ENCODE data around the gene RPL6. TPM values are rescaled to one million over a fixed set of nuclear protein-coding genes. Genes with fewer than 3 reads are reported as not detected.

RPL6 gene
- total and polyA plus RNA-seq, 3 donors from 2014 or later: 343 to 600 (median 498) TPM

DNA sequence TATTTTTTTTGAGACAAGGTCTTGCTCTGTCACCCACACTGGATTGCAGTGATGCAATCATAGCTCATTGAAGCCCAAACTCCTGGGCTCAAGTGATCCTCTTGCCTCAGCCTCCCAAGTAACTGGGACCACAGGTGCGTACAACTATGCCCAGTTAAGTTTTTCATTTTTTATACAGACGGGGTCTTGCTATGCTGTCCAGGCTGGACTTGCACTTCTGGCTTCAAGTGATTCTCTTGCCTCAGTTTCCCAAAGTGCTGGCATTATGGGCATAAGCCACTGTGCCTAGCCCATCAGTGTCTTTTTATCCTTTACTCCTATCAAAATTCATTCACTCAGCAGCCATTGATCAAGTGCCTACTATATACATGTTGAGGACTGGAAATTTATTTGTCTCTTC, 18.4 kb upstream of the RPL6 start:
- Histone ChIP-seq H3K9me3 (no peaks in the 10 kb centered on the region), H3K27ac (no peak overlapping the region), H3K36me3 (ENCODE audit: low read depth, missing control alignments) (no peaks in the 10 kb centered on the region), H3K4me3 (no peak overlapping the region), H3K27me3 (no peaks in the 10 kb centered on the region), H3K4me1 (peaks cover 10% of the 10 kb centered on the region)
- WGBS, 2 donors: 97% methylated on average over 2 of the region's 2 CpGs
- intact Hi-C loops (cut with DNase I; ENCODE audit: low total_unique reads): no loop called here
- TF ChIP-seq, protein P1, sequence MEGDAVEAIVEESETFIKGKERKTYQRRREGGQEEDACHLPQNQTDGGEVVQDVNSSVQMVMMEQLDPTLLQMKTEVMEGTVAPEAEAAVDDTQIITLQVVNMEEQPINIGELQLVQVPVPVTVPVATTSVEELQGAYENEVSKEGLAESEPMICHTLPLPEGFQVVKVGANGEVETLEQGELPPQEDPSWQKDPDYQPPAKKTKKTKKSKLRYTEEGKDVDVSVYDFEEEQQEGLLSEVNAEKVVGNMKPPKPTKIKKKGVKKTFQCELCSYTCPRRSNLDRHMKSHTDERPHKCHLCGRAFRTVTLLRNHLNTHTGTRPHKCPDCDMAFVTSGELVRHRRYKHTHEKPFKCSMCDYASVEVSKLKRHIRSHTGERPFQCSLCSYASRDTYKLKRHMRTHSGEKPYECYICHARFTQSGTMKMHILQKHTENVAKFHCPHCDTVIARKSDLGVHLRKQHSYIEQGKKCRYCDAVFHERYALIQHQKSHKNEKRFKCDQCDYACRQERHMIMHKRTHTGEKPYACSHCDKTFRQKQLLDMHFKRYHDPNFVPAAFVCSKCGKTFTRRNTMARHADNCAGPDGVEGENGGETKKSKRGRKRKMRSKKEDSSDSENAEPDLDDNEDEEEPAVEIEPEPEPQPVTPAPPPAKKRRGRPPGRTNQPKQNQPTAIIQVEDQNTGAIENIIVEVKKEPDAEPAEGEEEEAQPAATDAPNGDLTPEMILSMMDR (IDR thresholded peaks at IDR 0.05): no peak
- no peak for TF ChIP-seq POLR2A (IDR thresholded peaks at IDR 0.05)
- DNase-seq: no peak

DNA sequence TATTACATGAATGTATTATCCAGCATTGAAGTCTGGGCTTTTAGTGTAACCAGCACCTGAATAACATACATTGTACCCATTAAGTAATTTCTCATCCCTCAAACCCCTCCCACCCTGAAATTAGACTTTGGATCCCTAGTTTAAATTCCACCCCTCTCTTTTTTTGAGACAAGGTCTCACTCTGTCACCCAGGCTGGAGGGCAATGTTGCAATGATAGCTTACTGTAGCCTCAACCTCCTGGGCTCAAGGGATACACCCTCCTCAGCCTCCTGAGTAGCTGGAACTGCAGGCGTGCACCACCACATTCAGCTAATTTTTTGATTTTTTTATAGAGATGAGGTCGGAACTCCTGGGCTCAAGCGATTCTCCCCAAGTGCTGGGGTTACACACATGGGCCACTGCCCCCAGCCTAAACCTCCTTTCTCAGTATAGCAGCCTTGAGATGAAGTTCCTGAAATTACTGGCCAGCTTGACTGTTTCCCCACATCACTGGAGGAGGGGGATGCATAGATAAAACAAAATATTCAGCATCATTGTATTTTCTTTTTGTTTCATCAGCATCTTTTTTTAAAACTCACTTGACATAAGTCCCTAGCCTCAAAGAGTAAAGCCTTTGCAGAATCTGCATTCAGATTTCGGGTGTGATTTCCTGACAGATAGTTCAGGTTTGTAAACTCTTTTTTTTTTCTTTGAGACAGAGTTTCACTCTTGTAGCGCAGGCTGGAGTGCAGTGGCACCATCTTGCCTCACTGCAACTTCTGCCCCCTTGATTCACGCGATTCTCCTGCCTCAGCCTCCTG, 16.4 kb upstream of the RPL6 start:
- no peak for DNase-seq
- H3K27me3 ChIP-seq: no peaks in the 10 kb centered on the region
- WGBS, 2 donors: 88 to 98% methylated on average over 7 of the region's 7 CpGs
- no peak overlapping the region for H3K27ac ChIP-seq
- H3K4me1 ChIP-seq: peaks cover 26% of the 10 kb centered on the region
- no peaks in the 10 kb centered on the region for H3K9me3 ChIP-seq
- TF ChIP-seq POLR2A (IDR thresholded peaks at IDR 0.05): no peak
- TF ChIP-seq, protein P1 (IDR thresholded peaks at IDR 0.05): no peak
- intact Hi-C loops (cut with DNase I; ENCODE audit: low total_unique reads): no loop called here
- no peaks in the 10 kb centered on the region for H3K36me3 ChIP-seq (ENCODE audit: low read depth, missing control alignments)
- no peak overlapping the region for H3K4me3 ChIP-seq

DNA sequence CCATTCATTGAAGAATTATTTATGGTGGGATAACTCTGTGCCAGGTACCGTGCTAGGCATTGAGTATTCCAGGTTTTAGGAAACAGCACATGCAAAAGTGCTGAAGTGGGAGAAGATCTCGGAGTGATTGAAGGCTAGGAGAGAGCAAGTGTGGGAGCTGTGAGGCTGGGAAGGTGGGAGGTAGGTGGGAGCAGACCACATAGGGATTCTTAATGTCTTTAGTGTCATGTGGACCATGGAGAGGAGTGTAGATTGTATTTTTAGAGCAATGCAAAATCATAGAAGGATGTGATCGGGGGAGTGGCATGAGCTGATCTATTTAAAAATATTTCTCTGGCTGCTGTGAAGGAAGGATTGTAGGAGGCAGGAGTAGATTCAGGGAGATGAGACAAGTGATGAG, 14.7 kb upstream of the RPL6 start:
- Histone ChIP-seq H3K4me3 (no peak overlapping the region), H3K9me3 (no peaks in the 10 kb centered on the region), H3K27ac (peak overlapping the region; percentile 79 to 82), H3K27me3 (no peaks in the 10 kb centered on the region), H3K36me3 (ENCODE audit: low read depth, missing control alignments) (no peaks in the 10 kb centered on the region), H3K4me1 (peaks cover 37% of the 10 kb centered on the region)
- intact Hi-C loops (cut with DNase I; ENCODE audit: low total_unique reads): no loop called here
- DNase-seq: no peak
- TF ChIP-seq, protein P1 (IDR thresholded peaks at IDR 0.05): no peak
- no peak for TF ChIP-seq POLR2A (IDR thresholded peaks at IDR 0.05)
- WGBS, 2 donors: 72 to 81% methylated on average over 3 of the region's 3 CpGs

DNA sequence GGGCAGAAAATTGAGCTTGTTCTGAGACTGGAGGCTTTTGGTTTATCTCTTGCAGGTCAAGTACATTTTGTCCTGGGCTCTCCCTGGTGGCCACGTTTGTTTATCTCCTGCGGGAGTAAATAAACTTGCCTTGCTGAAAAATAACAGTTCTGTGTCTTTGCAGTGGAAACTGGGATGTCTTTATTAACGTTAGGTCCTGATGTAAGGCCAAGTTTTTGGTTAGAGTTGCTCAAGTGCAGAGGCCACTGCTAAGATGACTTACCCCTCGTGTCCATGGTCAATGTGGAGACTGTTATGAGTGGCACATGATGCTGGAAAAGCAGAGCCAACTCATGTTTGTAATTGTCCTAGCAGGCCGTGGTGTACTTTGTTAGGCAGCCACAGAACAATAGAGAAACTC, 13.1 kb upstream of the RPL6 start:
- WGBS, 2 donors: 26 to 45% methylated on average over 5 of the region's 5 CpGs

More for the DNA sequence above, 13.1 kb upstream of the RPL6 start:
- peak overlapping the region; percentile 79 to 82 for H3K27ac ChIP-seq
- no peaks in the 10 kb centered on the region for H3K9me3 ChIP-seq
- TF ChIP-seq, protein P1 (IDR thresholded peaks at IDR 0.05): no peak
- no peak for TF ChIP-seq POLR2A (IDR thresholded peaks at IDR 0.05)
- no peaks in the 10 kb centered on the region for H3K36me3 ChIP-seq (ENCODE audit: low read depth, missing control alignments)
- intact Hi-C loops (cut with DNase I; ENCODE audit: low total_unique reads): no loop called here
- peaks cover 41% of the 10 kb centered on the region for H3K4me1 ChIP-seq
- no peak overlapping the region for H3K4me3 ChIP-seq
- H3K27me3 ChIP-seq: no peaks in the 10 kb centered on the region
- peak; percentile 73 for DNase-seq
